HG03097 (cell line): ENCODE data around the gene MEGF8.
"Not testable (repeated sequence)": the region's sequence is repeated elsewhere in the genome, so short reads cannot be mapped to it uniquely, and the experiment has no call there.

Experiments
- ATAC-seq: cut with Tn5 transposase; IDR thresholded peaks from one replicate; pipeline ENCODE4 v1.9.1; 2021; ENCODE audit not compliant: unreplicated experiment, low FRiP score

Gene MEGF8

DNA sequence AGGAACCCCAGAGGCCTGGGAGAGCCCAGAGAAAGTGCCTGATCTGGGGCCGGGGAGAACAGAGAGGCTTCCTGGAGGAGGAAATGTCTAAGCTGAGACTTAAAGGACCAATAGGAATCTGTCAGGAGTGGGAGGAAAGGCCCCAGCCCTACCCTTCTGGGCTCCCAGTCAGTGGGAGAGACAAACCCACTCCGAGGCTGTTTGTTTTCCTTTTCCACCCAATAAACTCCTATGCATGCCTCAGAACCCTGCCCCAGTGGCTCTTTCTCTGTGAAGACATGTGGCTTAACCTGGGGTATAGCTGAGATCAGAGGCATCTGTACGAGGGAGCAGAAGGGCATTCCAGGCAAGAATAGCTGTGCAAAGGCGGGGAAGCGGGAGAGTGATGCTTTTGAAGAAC is 1.9 kb downstream of the MEGF8 start:
- ATAC-seq = no peak

DNA sequence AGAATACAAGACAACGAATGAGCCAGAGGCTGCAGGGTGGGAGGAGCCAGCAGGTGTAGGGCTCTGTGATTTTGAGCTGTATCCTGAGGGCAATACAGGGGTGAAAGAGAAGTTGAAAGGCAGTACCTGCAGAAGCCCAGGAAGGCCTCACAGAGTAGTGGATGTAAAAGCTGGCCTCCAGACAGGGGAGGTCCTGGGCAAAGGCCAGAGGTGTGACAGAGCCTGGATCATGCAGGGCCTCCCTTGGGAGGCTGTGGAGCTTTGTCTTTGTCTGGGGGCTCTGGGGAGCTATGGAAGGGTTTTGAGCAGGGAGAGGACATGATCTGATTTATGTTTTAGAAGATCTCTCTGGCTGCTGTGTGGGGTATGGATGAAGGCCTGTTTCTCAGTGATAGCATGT is 2.7 kb downstream of the MEGF8 start:
- ATAC-seq = no peak

DNA sequence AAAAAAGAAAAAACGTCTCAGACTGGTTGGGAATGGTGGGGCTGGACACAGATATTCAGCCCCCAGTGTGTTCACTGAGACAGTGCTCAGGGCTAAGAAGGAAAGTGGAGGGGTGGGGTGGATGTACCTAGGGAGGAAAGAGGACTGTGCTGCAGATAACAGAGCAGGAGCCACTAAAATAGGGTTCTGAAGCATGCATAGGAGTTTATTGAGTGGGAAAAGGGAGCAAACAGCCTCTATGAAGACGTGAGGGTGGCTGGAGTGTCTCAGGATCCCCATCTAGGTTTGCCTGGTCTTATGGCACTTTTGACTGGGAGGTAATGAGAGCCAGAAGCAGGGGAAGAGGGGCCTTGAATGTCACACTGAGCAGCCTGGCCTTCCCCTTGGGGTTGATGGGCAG is 3.4 kb downstream of the MEGF8 start:
- no peak for ATAC-seq

DNA sequence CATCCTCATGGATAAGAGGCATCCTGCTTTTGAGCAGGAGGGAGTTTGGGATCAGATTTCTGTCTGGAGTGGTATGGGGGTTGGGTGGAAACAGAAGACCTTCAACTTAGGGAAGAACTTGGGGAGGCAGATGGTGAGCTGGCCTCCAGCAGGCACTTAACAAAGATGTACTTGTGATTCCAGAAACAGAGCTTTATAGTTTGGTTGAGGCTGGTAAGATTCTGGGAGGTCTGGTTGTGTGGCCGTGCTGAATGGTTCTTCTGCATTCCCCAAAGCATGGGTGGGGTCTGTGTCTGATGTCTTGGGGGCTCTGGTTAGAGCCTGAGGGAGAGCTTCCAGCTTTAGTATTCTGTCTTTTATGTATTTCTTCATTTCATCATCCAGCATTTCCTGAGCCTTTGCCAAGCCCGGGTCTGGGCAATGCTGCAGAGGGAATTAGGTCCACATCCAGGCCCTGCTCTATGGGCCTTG is 4.8 kb downstream of the MEGF8 start:
- ATAC-seq = no peak

DNA sequence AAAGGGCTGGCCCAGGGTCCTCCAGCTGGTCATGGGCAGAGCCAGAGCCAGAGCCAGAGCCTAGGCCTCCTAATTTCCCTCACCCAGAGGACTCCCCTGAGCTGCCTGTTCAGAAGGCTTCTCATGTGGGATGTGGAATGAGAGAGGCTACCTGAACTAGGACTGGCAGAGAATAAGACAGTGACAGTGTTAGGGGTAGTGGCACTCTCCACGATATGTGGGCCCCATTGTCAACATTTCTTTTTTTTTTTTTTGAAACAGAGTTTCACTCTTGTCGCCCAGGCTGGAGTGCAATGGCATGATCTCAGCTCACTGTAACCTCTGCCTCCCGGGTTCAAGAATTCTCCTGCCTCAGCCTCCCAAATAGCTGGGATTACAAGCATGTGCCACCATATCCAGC is 5.9 kb downstream of the MEGF8 start:
- ATAC-seq = not testable (repeated sequence)

DNA sequence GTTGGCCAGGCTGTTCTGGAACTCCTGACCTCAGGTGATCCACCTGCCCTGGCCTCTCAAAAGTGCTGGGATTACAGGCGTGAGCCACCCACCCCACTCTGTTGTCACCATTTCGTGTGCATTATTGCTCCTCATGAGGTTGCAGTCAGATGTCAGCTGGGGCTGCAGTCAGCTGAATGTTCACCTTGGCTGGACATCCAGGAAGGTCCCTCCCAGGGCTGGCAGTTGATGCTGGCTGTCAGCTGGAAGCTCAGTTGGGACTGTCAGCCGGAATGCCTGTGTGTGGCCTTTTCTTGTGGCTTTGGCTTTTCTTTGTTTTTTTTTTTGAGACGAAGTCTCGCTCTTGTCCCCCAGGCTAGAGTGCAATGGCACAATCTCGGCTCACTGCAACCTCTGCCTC is 6.6 kb downstream of the MEGF8 start:
- ATAC-seq = no peak

DNA sequence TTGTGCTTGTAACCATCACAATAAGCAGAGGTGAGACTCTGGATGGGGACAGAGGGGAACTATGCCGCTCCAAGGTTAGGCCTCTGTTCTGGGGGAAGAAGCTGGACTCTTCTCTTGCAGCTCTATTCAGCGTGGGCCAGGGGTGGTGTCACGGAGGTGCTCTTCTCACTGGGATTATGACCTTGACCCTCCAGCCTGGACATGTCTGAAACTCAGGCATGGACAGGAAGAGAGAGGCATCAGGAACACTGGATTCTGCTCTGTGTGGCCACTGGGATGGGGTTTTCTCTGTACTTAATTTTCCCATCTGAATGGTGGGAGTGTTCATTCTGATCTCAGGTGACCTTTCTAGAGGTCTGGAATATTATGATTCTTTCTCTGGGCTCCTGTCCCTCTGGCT is 7.6 kb downstream of the MEGF8 start:
- no peak for ATAC-seq

DNA sequence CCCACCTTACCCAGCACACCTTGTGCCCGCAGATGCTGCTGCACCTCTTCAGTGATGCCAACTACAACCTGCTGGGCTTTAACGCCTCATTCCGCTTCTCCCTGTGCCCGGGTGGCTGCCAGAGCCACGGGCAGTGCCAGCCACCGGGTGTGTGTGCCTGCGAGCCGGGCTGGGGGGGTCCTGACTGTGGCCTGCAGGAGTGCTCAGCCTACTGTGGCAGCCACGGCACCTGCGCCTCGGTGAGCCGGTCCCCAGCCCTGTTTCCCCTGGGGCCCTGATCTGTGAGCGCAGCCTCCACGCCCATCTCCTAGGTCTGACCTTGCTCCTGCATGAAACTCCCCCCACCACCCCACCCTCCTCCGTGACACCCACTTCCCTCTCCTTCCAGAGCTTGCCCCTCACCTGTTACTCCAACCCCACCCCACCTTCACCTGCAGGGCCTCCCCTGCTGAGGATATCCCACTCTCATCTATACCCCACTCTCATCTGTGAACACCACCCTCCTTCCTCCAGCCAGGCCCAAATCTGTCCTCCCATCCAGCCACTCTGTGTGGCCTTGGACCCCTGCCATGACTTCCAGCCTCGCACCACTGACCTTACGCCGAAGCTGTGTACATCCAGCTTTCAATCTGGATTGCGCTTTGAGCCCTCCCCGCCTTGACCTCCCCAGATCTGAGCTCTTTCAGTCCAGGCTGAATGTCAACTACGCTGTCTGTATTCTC is 8.7 kb downstream of the MEGF8 start:
- no peak for ATAC-seq

DNA sequence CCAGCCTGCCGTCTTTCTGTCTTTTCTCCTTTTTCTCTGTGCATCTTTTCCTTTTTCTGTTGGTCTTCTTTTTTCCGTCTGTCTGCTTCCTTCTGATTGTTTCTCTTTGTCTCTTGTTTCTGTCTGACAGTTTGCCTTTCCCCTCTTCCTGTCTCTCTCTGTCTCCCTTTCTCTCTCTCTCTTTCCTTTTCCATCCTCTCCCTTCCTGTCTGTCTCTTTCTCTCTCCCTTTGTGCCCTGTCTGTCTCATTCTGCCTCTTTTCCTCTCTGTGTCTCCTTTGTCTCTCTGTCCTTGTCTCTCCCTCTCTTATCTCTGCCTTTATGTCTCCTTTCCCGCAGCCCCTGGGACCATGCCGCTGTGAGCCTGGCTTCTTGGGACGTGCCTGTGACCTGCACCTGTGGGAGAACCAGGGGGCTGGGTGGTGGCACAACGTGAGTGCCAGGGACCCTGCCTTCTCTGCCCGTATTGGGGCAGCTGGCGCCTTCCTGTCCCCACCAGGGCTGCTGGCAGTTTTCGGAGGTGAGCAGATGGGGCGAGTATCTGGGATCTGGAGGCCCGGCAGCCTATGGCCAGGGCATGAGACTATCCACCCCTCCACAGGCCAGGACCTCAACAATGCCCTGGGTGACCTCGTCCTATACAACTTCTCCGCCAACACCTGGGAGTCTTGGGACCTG is 9.4 kb downstream of the MEGF8 start:
- no peak for ATAC-seq

DNA sequence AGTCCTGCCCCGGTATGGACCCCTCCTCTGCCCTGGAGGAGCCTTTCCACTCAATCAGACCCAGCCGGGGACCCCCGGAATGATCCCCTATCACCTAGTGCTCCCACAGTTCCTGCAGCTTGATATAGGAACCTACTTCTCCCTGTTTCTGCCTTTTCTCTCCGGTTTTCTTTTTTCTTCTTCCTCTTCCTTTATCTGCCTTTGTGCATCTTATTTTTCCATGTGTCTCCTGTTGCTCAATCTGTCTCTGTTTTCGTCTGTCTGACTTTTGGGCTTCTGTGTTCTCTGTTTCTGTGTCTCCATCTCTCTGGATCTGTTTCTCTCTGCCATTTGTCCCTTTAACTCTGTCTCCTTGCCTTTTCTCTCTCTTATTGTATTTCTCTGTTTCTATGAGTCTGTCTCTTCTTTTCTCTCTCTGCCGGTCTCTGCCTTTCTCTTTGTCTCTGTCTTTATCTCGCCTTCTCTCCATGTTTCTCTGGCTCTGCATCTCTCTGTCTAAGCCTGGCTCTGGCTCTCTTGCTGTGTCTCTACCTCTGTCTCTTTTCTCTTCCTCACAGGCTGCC is 10.0 kb downstream of the MEGF8 start:
- ATAC-seq = no peak

DNA sequence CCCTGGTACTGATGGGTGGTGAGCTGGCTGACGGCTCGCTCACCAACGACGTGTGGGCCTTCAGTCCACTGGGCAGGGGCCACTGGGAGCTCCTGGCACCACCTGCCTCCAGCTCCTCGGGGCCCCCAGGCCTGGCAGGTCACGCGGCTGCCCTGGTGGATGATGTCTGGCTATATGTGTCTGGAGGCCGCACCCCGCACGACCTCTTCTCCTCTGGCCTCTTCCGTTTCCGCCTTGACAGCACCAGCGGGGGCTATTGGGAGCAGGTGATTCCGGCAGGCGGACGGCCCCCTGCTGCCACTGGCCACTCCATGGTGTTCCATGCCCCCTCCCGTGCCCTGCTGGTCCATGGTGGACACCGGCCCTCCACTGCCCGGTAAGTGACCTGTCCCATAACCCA is 10.5 kb downstream of the MEGF8 start:
- ATAC-seq = no peak

DNA sequence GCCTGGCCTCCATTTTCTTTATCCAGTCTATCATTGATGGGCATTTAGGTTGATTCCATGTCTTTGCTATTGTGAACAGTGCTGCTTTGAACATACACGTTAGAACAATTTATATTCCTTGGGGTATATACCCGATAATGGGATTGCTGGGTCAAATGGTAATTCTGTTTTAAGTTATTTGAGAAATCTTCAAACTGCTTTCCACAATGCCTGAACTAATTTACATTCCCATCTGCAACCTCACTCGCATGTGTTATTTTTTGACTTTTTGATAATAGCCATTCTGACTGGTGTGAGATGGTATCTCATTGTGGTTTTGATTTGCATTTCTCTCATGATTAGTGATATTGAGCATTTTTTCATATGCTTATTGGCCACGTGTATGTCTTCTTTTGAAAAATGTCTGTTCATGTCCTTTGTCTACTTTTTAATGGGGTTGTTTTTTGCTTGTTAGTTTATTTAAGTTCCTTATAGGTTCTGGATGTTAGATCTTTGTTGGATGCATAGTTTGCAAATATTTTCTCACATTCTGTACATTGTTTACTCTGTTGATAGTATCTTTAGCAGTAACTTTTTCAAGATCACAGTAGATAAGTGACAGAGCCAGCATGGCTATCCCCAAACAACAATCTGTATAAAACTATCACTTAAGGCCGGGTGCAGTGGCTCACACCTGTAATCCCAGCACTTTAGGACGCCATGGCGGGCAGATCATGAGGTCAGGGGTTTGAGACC is 13.9 kb downstream of the MEGF8 start:
- not testable (repeated sequence) for ATAC-seq

DNA sequence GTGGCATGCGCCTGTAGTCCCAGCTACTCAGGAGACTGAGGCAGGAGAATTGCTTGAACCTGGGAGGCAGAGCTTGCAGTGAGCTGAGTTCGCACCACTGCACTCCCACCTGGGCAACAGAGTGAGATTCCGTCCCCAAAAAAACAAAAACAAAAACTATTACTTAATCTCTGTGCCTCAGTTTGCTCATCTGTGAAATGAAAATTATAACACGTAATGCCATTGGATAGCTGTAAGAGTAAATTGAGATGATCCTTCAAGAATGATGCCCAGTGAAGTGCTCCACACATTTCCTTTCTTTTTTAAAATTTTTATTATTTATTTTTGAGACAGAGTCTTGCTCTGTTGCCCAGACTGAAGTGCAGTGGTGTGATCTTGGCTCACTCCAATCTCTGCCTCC is 14.5 kb downstream of the MEGF8 start:
- not testable (repeated sequence) for ATAC-seq

DNA sequence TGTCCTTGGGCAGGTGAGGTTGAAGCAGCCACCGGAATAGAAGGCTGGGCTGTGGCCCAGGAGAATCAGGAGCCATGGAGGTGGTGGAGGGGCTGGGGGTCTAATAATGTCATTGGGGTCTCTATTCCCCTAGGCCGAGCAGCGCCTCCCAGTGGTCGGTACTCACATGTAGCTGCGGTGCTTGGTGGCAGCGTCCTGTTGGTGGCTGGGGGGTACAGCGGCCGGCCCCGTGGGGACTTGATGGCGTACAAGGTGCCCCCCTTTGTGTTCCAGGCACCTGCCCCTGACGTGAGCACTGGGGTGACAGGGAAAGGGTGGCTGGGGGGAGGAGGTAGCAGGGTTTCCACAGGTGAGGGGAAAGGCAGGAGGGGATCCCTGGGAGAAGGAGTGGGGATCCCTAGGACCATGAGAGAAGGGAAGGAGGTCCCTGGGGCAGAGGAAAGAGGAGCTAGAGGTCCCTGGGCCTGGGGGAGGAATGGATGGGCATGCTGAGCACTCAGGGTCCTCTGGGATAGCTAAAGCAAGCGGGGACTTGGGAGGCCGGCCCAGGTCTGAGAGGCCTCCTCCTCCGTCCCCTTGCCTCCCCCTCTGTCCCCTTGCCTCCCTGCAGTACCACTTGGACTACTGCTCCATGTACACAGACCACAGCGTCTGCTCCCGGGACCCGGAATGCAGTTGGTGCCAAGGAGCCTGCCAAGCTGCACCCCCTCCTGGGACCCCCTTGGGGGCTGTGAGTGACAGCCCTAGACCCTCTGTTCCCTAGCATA is 18.1 kb downstream of the MEGF8 start:
- ATAC-seq = no peak

DNA sequence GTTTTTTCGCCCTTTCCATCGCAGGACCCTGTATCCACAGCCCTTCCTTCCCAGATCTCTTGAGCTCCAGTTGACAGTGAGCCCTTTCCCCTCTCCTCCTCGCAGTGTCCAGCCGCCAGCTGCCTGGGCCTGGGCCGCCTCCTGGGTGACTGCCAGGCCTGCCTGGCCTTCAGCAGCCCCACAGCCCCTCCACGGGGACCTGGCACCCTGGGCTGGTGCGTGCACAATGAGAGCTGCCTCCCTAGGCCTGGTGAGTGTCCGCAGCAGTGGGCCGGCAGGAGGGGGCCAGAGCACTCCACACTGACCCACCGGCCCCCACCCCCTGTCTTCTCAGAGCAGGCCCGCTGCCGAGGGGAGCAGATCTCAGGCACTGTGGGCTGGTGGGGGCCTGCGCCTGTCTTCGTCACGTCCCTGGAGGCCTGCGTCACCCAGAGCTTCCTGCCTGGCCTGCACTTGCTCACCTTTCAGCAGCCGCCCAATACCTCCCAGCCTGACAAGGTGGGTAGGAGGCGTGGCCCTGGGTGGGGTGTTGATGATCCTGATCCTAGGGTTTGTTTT is 19.0 kb downstream of the MEGF8 start:
- ATAC-seq = no peak

DNA sequence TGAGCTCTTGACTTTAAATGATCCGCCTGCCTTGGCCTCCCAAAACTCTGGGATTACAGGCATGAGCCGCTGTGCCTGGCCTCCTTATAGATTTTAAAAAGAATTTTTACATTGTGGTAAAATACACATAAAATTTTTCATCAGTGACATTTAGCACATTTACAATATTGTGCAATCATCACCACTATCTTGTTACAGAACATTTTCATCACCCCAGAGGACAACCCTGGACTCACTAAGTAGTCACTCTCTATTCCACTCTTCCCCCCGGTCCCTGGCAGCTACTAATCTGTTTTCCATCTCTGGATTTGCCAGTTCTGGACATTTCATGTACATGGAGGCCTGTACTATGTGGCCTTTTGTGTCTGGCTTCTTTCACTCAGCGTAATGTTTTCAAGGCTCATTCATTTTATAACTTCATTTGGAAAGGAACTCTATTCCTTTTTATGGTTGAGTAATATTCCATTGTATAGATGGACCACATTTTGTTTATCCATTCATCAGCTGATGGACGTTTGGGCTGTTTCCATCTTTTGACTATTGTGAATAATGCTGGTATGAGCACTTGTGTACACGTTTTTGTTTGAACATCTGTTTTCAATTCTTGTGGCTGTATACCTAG is 19.9 kb downstream of the MEGF8 start:
- no peak for ATAC-seq

DNA sequence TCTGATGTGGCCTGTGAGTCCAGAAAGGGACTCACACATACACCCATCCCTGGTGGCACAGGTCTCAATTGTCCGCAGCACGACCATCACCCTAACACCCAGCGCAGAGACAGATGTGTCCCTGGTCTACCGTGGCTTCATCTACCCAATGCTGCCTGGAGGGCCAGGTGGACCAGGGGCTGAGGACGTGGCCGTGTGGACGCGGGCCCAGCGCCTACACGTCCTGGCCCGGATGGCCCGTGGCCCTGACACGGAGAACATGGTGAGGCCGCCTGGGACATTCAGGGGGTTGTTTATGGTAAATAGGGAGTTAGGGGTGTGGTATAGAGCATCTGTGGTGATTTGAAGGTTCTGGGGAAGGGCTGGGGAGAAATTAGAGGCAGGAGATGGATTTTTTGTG is 22.8 kb downstream of the MEGF8 start:
- ATAC-seq = no peak

DNA sequence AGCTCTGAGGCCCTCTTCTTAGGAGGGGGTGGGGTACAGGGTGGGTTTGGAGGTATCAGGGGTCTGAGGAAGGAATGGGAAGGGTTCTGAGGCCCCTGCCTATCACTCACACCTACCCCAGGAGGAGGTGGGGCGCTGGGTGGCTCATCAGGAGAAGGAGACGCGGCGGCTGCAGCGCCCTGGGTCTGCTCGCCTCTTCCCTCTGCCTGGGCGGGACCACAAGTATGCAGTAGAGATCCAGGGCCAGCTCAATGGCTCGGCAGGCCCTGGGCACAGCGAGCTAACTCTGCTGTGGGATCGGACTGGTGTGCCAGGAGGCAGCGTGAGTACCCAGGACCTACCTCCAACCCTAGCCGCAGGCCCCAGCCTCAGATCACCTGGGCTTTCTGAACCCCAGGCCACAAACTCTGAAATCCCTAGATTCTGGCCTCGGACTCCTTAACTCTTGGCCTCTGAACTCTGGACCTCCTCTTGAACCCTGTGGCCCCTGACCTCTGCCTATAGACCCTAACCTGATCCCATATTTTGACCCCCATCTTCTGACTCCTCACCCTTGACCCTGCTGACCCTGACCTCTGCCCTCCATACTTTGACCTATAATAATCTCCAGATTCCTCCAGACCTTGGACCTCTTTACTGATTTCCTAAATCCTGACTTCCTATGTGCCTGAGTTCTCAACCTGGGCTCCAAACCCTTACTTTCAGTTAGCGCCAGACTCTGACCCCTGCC is 24.1 kb downstream of the MEGF8 start:
- ATAC-seq = no peak

DNA sequence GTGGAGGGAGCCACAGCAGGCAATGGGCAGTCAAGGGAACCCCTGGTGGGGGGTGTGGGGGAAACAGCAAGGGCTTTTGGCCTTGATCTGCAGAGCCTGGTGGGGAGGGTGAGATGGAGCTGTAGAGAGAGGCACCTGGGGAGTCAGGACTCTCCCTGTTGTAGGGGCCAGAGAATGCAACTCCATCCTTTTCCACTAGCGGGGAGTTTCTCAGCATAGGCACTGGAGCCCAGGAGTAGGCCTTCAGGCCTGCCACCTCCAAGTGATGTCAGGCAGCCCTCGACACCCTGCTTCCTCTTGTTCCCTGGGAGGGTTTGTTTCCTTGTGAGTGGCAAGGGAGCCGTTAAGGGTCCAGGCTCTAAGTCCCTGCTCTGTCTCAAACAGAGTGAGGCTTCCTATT is 25.0 kb downstream of the MEGF8 start:
- ATAC-seq = no peak
